CD1c-positive myeloid dendritic cell (primary cell): Measurements from ENCODE around the gene ARSG.
A peak's percentile ranks its signal among the peaks of the same experiment; 100 is the strongest.

ENCODE experiments used
- DNase-seq: peaks from one replicate; pipeline ENCODE4 v3.0.0-alpha.2; 2016; ENCODE audit errors: extremely low spot score

Gene ARSG

GRCh38 chr17:68377771-68378267 lies 86.5 kb downstream of the ARSG start:
- DNase-seq, result no peak

GRCh38 chr17:68378268-68379176 lies 87.2 kb downstream of the ARSG start:
- DNase-seq, result peak; percentile 92

- DNase-seq, result no peak
These were observed 87.8 kb downstream of the ARSG start for GRCh38 chr17:68379177-68379510.

- DNase-seq, result no peak
These were observed 88.7 kb downstream of the ARSG start for GRCh38 chr17:68379692-68380677.

- DNase-seq, result peak; percentile 96
These were observed 90.0 kb downstream of the ARSG start for GRCh38 chr17:68381076-68381900.

- DNase-seq, result no peak
These were observed 91.3 kb downstream of the ARSG start for GRCh38 chr17:68382582-68383085.

- no peak for DNase-seq
These were observed 91.8 kb downstream of the ARSG start for GRCh38 chr17:68383120-68383442.

- peak; percentile 80 for DNase-seq
These were observed 92.4 kb downstream of the ARSG start for GRCh38 chr17:68383443-68384321.

- peak; percentile 13 for DNase-seq
These were observed 93.2 kb downstream of the ARSG start for GRCh38 chr17:68384471-68384870.

- no peak for DNase-seq
These were observed 93.6 kb downstream of the ARSG start for GRCh38 chr17:68384941-68385340.

DNA sequence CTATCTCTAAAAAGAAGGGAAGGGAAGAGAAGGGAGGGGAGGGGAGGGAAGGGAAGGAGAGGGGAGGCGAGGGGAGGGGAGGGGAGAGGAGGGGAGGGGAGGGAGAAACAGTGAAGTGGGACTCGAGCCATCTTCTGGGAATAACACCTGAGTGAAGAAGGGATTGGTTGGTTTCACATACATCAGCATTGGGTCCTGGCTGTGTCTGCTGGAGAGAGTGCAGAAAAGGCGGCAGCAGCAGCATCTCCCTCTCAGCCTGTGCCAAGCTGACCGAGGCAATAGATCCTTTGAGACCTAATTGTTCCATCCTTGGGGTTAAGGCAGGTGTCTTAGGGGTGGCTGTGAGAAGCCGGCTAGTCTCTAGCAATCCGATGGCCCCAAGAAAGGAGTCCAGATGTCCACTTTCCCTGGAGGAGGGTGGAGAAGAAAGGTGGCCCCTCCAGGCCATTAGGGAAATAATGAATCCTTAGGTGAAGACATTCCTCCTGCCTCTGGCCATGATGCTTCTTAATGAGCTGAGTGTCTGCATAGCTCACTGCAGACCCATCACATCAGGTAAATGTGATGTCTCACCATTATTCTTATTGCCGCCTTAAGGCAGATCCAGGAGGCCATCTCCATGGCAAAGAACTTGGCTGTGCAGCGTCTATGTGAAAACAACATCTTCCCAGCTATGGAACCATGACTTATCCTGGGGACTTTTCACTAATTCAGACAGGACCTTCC lies 94.4 kb downstream of the ARSG start:
- no peak for DNase-seq

- no peak for DNase-seq
These were observed 96.3 kb downstream of the ARSG start for GRCh38 chr17:68387435-68388218.

GRCh38 chr17:68389041-68389440 lies 97.7 kb downstream of the ARSG start:
- DNase-seq, result no peak

- no peak for DNase-seq
These were observed 99.7 kb downstream of the ARSG start for GRCh38 chr17:68390888-68391545.

DNA sequence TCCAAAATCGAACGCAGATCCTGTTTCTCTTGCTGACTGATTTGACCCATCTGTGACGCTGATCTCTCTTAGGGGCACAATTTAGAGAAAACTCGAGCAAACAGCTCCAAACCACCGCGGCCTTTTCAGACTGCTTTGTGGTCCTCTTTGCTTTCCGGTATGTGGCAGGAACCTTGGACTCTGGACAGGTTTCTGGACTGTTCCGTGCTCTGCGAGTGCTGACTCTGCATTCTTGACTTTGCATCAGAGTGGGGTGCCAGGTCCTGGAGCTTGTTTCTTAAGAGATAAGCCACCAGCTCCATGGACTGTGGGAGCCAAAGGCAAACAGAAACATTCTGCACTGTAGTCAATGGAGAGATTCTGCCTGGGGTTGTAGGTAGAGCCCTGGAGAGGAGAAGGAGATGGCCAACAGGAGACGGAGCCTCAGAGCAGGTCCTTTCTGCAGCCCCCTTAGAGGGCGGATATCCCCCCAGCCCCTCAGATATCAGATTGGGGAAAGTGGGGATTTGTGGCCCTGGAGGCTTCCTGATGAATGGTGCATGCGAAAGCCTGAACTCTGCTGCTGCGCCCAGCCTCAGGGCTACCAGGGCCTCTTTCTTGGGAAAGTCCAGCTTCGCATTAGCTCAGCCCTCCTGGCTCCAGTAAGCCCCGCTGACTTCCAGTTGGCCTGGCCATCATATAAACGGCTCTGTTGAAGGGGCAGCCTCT lies 100.4 kb downstream of the ARSG start:
- no peak for DNase-seq

DNA sequence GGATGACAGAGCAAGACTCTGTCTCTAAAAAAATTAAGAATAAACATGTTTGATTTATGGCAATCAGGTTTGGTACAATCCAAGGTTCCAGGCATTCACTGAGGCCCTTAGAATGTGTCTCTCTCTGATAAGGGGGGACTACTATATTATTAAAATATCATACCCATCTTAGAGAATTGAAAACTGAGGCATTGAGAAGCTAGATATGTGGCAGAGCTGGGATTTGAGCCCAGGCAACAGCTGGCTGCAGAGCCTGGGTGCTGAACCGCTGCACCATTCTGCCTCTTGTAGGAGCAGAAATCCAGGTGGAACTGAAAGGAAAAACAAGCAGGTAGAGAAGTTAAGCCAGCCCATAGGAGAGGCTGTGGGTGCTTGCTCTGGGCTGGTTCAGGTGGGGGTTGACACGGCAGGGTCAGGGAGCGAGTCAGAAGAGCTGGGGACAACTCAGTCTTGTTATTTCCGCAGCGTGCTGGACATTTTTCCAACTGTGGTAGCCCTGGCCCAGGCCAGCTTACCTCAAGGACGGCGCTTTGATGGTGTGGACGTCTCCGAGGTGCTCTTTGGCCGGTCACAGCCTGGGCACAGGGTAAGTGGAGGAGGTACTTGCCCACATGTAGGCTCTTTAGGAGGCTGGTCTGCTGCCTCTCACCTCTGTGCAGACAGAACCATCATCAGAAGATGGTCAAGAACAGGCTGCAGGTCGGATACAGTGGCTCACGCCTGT lies 103.5 kb downstream of the ARSG start:
- DNase-seq, result no peak
